Stimulated activated CD8-positive, alpha-beta memory T cell treated with anti-CD3 and anti-CD28 coated beads, Interleukin-7, amount 100 ng/mL, for 24 hours (primary cell): ENCODE measurements around the gene VIPR2.
"Not testable (repeated sequence)": the region's sequence is repeated elsewhere in the genome, so short reads cannot be mapped to it uniquely, and the experiment has no call there.

Source experiments
- DNase-seq: peaks from one replicate; pipeline ENCODE4 v3.0.0-alpha.2; 2020; ENCODE audit warnings: low read depth

The VIPR2 gene

GRCh38 chr7:158988302-158988862, 156.3 kb downstream of the VIPR2 start:
- no peak for DNase-seq

GRCh38 chr7:158987691-158988090, 157.0 kb downstream of the VIPR2 start:
- no peak for DNase-seq

- no peak for DNase-seq
These were observed 159.1 kb downstream of the VIPR2 start for GRCh38 chr7:158985583-158985982.

- not testable (repeated sequence) for DNase-seq
These were observed 160.7 kb downstream of the VIPR2 start for GRCh38 chr7:158984007-158984406.

- not testable (repeated sequence) for DNase-seq
These were observed 162.6 kb downstream of the VIPR2 start for GRCh38 chr7:158982080-158982479.

GRCh38 chr7:158979635-158980351, 164.9 kb downstream of the VIPR2 start:
- DNase-seq = no peak

GRCh38 chr7:158979023-158979529, 165.6 kb downstream of the VIPR2 start:
- no peak for DNase-seq
